Type B pancreatic cell (in vitro differentiated cells): Measurements from ENCODE around the gene ESCO1. TPM values are rescaled to one million over a fixed set of nuclear protein-coding genes. Genes with fewer than 3 reads are reported as not detected.

ENCODE experiments used
- DNase-seq: peaks from one replicate; pipeline ENCODE4 v3.0.0; 2021; ENCODE audit warnings: mixed read lengths; ENCODE audit not compliant: unreplicated experiment; ENCODE audit errors: extremely low spot score
- H3K27ac Mint-ChIP-seq: 2 replicates; pipeline ENCODE4 v1.8.0; 2021; ENCODE audit warnings: mild to moderate bottlenecking, mixed read lengths
- H3K27me3 Mint-ChIP-seq: 2 replicates; pipeline ENCODE4 v1.8.0; 2021; ENCODE audit warnings: mixed read lengths
- H3K36me3 Mint-ChIP-seq: 2 replicates; pipeline ENCODE4 v1.8.0; 2021; ENCODE audit warnings: mixed read lengths
- H3K4me1 Mint-ChIP-seq: one replicate; pipeline ENCODE4 v1.8.0; 2021; ENCODE audit warnings: mixed read lengths; ENCODE audit not compliant: unreplicated experiment
- H3K4me3 Mint-ChIP-seq: 2 replicates; pipeline ENCODE4 v1.8.0; 2021; ENCODE audit warnings: mild to moderate bottlenecking, mixed read lengths
- H3K9me3 Mint-ChIP-seq: 2 replicates; pipeline ENCODE4 v1.8.0; 2021; ENCODE audit warnings: mixed read lengths
- CTCF ChIP-seq: fragments of 200-600 bp; sonication (generic); conservative IDR thresholded peaks from 2 replicates; pipeline ENCODE4 v1.5.0; 2021; ENCODE audit warnings: antibody characterized with exemption, mild to moderate bottlenecking
- total RNA-seq: library from RNA; stranded (reverse); gene quantifications from 2 replicates; pipeline ENCODE4 v1.2.1, GENCODE V29; 2021; ENCODE audit warnings: low replicate concordance

Gene ESCO1
- total RNA-seq, 1 donor from 2014 or later: 15.3 TPM

GRCh38 chr18:21525916-21526315 lies 74.6 kb downstream of the ESCO1 start:
- H3K9me3 Mint-ChIP-seq: no peaks in the 10 kb centered on the region
- no peak overlapping the region for H3K4me3 Mint-ChIP-seq
- H3K27me3 Mint-ChIP-seq: no peaks in the 10 kb centered on the region
- no peak overlapping the region for H3K27ac Mint-ChIP-seq
- no peak for TF ChIP-seq CTCF
- DNase-seq: no peak
- H3K36me3 Mint-ChIP-seq: peaks cover 19% of the 10 kb centered on the region
- no peaks in the 10 kb centered on the region for H3K4me1 Mint-ChIP-seq

- Mint-ChIP-seq H3K4me1 (no peaks in the 10 kb centered on the region), H3K9me3 (no peaks in the 10 kb centered on the region), H3K4me3 (no peak overlapping the region), H3K36me3 (peaks cover 17% of the 10 kb centered on the region), H3K27ac (no peak overlapping the region), H3K27me3 (no peaks in the 10 kb centered on the region)
- no peak for TF ChIP-seq CTCF
- no peak for DNase-seq
Observed at GRCh38 chr18:21522530-21522929, 78.0 kb downstream of the ESCO1 start.

- Mint-ChIP-seq H3K27ac (no peak overlapping the region), H3K4me1 (no peaks in the 10 kb centered on the region), H3K4me3 (no peak overlapping the region), H3K27me3 (no peaks in the 10 kb centered on the region), H3K9me3 (no peaks in the 10 kb centered on the region), H3K36me3 (peaks cover 35% of the 10 kb centered on the region)
- no peak for TF ChIP-seq CTCF
- no peak for DNase-seq
Observed at GRCh38 chr18:21513741-21514140, 86.8 kb downstream of the ESCO1 start.

GRCh38 chr18:21513292-21513691 lies 87.2 kb downstream of the ESCO1 start:
- no peaks in the 10 kb centered on the region for H3K4me1 Mint-ChIP-seq
- H3K4me3 Mint-ChIP-seq: no peak overlapping the region
- no peaks in the 10 kb centered on the region for H3K9me3 Mint-ChIP-seq
- TF ChIP-seq CTCF: no peak
- H3K36me3 Mint-ChIP-seq: peaks cover 35% of the 10 kb centered on the region
- DNase-seq: no peak
- no peak overlapping the region for H3K27ac Mint-ChIP-seq
- no peaks in the 10 kb centered on the region for H3K27me3 Mint-ChIP-seq

GRCh38 chr18:21509062-21509461 lies 91.4 kb downstream of the ESCO1 start:
- DNase-seq: no peak
- peaks cover 8% of the 10 kb centered on the region for H3K4me1 Mint-ChIP-seq
- H3K4me3 Mint-ChIP-seq: no peak overlapping the region
- no peak overlapping the region for H3K27ac Mint-ChIP-seq
- H3K9me3 Mint-ChIP-seq: no peaks in the 10 kb centered on the region
- H3K27me3 Mint-ChIP-seq: no peaks in the 10 kb centered on the region
- H3K36me3 Mint-ChIP-seq: peaks cover 25% of the 10 kb centered on the region
- peak; percentile 29 for TF ChIP-seq CTCF
